Vagina (tissue), 2 donors: Measurements from ENCODE around the gene ZNF280B.

Experiments used
- CTCF ChIP-seq, 3 experiments: fragments of 450-650 bp in 2 of 3; fragments of 200-600 bp in 1 of 3; sonication (generic) in 1 of 3; IDR thresholded peaks; one replicate each; pipeline ENCODE4 v1.5.1; 2017 to 2019; ENCODE audit warnings: antibody characterized with exemption in 3 of 3, mild to moderate bottlenecking in 2 of 3, moderate library complexity in 2 of 3
- POLR2AphosphoS5 ChIP-seq, 2 donors: sonication (generic); formaldehyde crosslinking; IDR thresholded peaks; one replicate each; pipeline ENCODE4 v1.9.0; 2017; ENCODE audit warnings: antibody characterized with exemption in 2 of 2, mild to moderate bottlenecking in 2 of 2, low read depth in 1 of 2; ENCODE audit not compliant: insufficient read depth in 1 of 2

- TF ChIP-seq POLR2AphosphoS5 (IDR thresholded peaks at IDR 0.05; ENCODE audit: insufficient read depth in 1 of 2, low read depth in 1 of 2), result no peak
- TF ChIP-seq CTCF (IDR thresholded peaks at IDR 0.05), result no peak
Measured at GRCh38 chr22:22548910-22549309, 40.4 kb upstream of the ZNF280B start.
